HG02759 (cell line): ENCODE measurements around the gene MYBPC2.
A peak's percentile ranks its signal among the peaks of the same experiment; 100 is the strongest.
"Not testable (repeated sequence)": the region's sequence is repeated elsewhere in the genome, so short reads cannot be mapped to it uniquely, and the experiment has no call there.

Experiments used
- ATAC-seq: cut with Tn5 transposase; IDR thresholded peaks from one replicate; pipeline ENCODE4 v1.9.1; 2021; ENCODE audit warnings: mild to moderate bottlenecking, moderate library complexity; ENCODE audit not compliant: unreplicated experiment

The MYBPC2 gene

DNA sequence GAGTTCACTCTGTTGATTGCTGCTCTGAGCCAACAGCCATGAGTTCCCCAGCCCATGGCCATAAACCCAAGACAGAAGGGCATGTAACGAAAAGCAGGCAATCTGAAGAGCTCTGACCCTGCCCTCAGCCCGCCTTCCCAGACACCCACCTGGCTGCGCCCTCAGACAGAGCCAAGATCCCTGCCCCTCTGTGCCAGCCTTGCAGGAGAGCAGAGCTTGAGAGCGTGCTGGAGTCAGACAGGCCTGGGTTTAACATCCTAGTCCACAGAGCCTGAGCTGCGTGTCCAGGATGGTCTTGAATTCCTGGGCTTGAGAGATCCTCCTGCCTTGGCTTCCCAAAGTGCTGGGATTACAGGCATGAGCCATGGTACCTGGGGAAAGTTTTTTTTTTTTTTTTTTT, 24.6 kb downstream of the MYBPC2 start:
- no peak for ATAC-seq

DNA sequence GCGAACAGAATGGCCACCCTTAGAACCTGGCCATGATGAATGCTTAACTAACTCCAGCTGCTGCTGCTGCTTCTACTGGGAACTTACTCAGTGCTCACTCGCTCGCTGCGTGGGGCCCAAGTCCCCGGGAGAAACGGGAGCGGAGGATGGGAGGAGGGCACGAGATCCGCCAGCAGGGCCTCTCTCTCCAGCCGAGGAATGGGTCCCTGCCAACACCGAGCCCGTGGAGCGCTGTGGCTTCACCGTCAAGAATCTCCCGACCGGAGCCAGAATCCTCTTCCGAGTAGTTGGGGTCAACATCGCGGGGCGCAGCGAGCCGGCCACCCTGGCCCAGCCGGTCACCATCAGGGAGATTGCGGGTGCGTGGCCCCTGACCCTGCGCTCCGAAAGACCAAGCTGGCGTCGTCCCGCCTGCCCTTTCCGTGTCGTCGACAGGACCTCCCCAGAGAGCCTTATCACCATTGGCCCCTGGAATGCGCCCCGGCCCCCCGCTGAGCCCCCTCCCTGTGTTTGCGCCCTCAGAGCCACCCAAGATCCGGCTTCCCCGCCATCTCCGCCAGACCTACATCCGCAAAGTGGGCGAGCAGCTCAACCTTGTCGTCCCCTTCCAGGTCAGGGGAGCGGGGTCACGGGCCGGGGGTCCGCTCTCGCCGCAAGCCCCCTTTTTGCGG, 25.8 kb downstream of the MYBPC2 start:
- no peak for ATAC-seq

GRCh38 chr19:50459067-50459456, 26.4 kb downstream of the MYBPC2 start:
- ATAC-seq: no peak

DNA sequence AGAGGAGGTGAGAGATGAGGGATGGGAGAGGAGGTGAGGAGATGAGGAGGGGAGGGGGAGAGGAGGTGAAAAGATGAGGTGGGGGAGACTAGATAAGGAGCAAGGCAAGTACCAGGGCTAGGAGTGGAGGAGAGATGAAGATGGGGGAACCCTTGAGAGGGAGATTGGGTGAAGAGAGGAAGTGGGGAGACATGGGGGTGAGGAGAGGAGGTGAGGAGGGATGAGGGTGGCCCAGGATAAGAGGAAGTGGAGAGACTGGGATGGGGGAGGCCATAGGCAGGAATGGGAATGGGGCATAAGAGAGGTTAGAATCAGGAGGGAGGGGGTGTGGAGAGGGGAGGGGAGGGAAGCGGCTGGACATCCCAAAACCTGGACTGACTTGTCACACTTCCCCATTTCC, 26.9 kb downstream of the MYBPC2 start:
- no peak for ATAC-seq

- ATAC-seq: peak; percentile 65
Measured at GRCh38 chr19:50460161-50460765, 27.6 kb downstream of the MYBPC2 start.

- peak; percentile 59 for ATAC-seq
Measured at GRCh38 chr19:50461066-50461875, 28.6 kb downstream of the MYBPC2 start.

DNA sequence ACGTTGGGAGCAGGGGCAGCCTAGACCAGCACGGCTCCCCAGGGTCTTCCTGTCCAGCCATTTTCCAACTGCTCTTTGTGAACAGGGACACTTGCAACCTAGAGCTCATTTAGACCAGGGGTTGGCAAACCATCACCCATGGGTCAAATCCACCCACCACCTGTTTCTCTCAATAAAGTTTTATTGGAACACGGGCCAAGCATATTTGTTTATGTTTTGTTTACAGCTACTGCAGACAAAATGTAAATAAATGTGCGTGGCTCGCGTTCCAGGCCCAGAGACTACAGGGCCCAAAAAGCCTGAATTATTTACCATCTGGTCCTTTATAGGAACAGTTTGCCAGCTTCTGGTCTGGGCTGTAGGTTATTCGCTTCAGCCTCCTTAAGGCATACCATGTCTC, 30.3 kb downstream of the MYBPC2 start:
- ATAC-seq: no peak

DNA sequence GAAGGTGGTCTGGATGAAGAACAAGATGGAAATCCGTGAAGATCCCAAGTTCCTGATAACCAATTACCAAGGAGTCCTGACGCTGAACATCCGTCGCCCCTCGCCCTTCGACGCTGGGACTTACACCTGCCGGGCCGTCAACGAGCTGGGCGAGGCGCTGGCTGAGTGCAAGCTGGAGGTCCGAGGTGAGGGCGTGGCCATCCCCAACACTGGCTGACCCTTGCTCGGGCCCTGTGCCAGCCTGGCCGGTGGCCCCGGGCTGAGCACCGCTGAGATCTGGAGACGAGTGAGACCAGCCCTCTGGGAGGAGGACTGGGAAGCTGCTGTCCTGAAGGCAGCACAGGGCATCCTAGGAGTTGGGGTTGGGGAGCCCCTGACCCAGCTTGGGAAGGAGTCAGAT, 31.7 kb downstream of the MYBPC2 start:
- no peak for ATAC-seq

DNA sequence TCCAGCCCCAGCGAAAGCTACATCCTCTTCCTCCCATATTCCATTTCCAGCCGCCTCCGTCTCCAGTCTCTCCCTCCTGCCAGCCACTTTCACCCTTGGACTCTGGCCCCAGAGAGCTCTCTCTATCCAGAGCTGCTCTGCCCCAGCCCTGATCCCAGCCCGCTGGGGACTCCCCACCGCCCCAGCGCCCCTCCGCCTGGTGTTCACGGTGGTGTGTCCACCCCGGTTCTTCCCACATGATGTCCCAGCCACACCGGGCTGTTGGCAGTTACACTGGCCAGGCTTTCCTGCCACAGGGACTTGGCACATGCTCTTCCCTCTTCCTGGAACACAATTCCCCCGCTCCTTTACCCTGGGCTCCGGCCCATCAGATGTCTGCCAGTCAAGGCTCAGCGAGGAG, 32.3 kb downstream of the MYBPC2 start:
- ATAC-seq: no peak

DNA sequence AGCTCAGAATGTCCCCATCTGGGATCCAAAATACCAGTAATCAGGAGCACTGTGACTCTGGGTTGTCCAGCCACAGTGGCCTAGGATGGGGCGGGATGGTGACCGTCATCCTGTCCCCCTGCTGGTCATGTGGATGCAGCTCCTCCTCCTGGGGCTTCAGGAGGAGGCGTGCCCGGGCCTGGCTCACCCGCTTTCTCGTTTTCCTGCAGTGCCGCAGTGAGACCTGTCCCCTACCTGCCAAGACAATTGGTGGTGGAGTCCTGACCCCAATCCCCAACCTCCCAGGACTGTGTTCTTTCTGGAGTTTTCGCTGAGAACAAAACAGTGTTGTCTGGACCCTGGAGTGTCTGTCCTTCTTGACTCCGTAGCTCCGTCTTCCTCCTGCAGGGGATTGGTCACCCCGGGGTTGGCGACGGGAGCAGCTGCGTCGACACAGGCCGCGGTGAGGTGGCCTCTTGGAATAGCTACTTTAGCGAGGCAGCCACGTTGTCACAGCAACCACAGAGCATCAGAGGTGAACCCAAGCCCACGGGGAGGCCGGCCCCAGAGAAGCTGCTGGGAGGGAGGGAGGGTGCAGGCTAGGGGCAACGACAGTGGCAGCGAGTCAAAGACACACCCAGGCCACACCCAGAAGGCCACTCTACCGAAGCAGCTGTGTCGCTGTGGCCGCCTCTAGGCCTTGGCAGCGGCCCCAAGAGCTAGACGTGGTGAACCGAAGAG, 33.5 kb downstream of the MYBPC2 start:
- ATAC-seq: no peak

GRCh38 chr19:50466706-50467039, 34.0 kb downstream of the MYBPC2 start:
- ATAC-seq: no peak

GRCh38 chr19:50467566-50467965, 34.9 kb downstream of the MYBPC2 start:
- no peak for ATAC-seq

DNA sequence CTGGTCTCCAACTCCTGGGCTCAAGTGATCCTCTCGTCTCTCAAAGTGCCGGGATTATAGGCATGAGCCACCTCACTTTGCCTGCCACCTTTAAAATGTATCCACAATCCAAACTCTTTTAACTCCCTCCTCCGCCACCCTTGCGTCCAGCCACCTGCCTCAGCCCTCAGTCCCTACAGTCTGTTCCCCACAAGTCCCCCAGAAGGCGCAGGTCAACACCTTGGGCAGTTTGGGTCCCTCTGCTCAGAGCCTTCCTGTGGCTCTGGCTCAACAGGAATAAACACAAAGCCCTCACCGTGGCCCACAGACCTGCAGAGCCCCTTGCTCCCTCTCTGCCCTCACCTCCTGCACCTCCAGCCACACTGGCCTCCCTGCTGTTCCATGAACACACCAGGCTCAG, 36.1 kb downstream of the MYBPC2 start:
- ATAC-seq: no peak

DNA sequence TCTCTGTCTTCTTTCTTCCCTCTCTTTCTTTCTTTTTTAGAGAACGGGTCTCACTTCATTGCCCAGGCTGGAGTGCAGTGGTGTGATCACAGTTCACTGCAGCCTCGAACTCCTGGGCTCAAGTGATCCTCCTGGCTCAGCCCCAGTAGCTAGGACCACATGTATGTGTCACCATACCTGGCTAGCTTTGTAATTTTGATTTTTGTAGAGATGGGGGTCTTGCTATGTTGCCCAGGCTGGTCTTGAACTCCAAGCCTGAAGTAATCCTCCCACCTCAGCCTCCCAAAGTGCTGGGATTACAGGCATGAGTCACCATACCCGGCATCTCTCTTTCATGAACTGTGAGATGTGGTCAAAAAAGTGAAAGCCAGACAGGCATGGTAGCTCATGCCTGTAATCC, 40.6 kb downstream of the MYBPC2 start:
- not testable (repeated sequence) for ATAC-seq

DNA sequence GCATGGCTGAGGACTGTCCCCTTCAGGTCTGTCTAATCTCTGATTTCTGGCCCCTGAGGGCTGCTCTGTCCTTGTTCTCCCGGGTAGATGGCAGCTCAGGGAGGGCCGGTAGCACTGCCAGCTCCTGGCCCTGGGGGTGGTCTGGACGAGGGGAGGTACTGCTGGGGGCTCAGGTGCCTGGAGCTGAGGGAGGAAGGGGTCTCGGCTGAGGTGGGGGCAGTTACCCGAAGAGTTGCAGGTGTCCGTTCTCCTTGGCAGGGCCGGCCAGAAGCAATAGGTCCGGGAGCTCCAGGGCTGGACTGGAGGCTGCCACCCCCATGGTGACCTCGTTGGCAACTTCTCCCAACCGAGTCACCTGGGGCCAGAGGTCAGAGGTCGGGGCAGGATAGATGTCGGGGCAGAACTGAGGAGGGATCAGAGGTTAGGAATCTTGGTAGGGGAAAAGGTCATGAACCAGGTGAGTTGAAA, 42.4 kb downstream of the MYBPC2 start:
- no peak for ATAC-seq

DNA sequence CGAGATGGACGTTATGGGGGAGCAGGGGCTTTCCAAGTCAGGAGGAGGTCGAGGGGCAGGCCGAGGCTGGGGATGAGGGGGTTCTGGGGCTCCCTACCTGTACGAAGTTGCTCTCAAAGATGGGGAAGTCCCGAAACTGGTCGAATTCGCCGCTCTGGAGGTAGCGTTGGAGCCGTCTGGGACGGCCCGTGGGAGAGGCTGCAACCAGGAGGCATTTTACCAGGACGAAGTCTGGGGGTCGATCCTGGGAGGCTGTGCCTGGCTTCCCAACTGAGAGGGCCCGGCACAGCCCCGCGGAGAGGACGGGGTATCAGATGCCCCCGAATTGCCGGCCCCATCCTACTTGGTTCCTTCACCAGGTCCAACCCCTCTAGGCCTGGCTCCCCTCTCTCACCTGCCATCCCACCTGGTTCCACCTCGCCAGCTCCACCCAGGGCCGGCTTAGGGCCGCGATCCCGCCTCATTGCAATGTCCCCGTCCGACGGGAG, 43.1 kb downstream of the MYBPC2 start:
- no peak for ATAC-seq

DNA sequence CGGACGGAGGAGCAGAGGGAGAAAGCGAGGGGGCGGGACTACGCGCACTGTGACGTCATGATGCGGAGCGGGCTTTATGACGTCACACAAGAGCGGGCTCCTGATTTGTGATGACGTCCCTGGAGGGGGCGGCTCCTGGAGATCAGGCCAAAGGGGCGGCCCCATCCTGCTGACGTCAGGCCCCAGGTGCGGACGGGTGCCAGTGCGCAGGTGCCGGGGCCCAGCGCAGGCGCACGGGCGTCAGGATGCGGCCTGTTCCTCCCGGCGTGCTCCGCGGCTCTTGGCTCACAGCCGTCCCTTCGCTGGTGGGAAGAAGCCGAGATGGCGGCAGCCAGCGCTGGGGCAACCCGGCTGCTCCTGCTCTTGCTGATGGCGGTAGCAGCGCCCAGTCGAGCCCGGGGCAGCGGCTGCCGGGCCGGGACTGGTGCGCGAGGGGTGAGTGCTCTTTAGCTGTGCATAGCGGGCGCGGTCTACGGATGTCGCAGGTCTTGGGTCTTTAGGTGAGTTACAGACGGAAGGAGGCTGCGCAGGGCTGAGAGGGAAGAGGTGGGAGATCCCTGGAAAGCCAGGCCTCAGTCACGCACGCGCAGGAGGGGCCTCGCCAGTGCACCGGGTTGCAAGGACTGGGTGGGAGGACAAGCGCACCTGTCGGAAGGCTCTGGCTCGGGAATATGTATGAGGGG, 43.7 kb downstream of the MYBPC2 start, which contains the start of the genes EMC10 and GARIN5A:
Gene EMC10, plus strand, starts transcription at position 284 of the 683 bp plus-strand sequence. Its CDS starts 38 bp downstream, at position 322.
Gene GARIN5A, minus strand, starts transcription at position 625 of the 683 bp plus-strand sequence. Its CDS starts 460 bp downstream, at position 165.
- peak; percentile 86 for ATAC-seq

- ATAC-seq: no peak
Measured at GRCh38 chr19:50476907-50477238, 44.2 kb downstream of the MYBPC2 start.

DNA sequence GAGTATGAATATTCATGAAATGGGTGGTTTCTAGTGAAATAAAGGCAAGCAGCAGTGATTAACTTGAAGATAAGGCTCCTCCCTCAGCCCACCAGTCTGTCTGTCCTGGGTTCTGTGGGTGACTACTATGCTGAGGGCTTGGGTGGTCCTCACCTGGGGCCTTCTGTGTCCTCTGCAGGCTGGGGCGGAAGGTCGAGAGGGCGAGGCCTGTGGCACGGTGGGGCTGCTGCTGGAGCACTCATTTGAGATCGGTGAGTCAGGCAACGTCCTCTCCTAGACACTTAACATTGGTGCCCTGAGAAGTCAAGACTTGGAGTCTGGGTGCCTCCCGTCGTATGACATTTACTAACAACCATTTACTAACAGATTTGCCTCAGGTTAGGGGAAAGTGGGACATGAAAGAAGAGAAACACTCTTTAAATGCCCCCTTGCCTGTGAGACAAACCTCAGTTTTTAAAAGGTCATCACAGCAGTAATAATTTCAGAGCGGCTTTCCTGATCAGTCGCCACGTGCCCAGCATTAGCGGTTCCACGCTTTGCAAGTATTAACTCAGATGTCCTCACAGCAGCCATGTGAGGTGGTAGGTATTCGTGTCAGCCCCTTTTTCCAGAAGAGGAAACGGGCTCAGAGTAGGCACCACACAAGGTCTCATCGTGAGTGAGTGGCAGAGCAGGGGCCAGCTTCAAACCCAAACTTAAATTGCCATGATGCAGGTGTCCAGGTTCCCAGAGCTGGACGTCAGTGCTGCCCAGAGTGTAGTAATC, 45.2 kb downstream of the MYBPC2 start:
- no peak for ATAC-seq
